ENCODE results near the gene TMEM87A.
"Not testable (repeated sequence)": the region's sequence is repeated elsewhere in the genome, so short reads cannot be mapped to it uniquely, and the experiment has no call there.

TMEM87A gene, protein sequence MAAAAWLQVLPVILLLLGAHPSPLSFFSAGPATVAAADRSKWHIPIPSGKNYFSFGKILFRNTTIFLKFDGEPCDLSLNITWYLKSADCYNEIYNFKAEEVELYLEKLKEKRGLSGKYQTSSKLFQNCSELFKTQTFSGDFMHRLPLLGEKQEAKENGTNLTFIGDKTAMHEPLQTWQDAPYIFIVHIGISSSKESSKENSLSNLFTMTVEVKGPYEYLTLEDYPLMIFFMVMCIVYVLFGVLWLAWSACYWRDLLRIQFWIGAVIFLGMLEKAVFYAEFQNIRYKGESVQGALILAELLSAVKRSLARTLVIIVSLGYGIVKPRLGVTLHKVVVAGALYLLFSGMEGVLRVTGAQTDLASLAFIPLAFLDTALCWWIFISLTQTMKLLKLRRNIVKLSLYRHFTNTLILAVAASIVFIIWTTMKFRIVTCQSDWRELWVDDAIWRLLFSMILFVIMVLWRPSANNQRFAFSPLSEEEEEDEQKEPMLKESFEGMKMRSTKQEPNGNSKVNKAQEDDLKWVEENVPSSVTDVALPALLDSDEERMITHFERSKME

DNA sequence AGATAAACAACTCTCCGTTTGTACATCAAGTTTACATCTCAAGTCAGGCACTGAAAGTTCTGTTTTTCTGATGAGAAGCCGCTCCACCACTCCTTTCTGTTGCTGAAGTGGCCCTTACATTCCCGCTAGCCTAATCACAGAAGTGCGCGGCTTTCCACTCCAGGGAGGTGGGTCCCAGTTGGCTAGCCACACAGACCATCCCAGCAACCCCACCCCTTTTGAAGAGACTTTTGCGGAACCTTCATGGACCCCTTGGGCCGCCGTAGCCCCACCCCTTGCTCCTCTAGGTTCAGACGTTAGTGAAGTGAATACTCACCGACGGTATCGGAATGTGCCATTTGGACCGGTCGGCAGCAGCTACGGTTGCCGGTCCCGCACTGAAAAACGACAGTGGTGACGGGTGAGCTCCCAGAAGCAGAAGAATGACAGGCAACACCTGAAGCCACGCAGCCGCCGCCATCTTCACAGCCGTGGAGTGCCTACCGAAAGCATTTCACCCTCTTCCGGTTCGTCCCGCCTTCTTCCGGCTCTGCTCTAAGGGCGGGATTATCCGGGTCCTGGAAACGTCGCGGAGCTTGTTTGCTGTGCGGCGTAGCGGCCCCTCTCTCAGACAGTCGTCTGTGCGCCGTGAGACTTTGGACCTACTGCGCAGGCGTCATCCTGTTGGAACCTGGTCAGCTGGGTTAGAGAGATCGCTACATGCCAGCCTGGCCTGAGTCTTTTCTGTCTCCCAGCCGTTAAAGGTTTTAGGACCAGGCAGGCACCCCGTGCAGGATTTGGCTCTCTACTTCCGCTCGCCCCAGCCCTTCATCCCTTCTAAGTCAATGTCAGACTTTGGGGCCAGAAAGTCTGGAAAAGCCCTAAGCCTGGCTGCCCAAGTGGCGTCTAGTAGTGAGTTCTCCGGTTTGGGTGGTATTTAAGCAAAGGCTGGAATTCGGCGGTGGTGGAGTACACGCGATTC is at the start of gene TMEM87A, which contains the start of gene GANC:
TMEM87A (minus strand) TSS at position 495 of the 961 bp plus-strand sequence; CDS start at position 460, 35 bp downstream.
GANC (plus strand) TSS at position 263 of the 961 bp plus-strand sequence. CDS start 1,281 bp downstream, outside the sequence.
- DNase-seq (ENCODE audit: low read depth in 1 of 2, low spot score in 1 of 2), result peak; percentile 93 to 94

DNA sequence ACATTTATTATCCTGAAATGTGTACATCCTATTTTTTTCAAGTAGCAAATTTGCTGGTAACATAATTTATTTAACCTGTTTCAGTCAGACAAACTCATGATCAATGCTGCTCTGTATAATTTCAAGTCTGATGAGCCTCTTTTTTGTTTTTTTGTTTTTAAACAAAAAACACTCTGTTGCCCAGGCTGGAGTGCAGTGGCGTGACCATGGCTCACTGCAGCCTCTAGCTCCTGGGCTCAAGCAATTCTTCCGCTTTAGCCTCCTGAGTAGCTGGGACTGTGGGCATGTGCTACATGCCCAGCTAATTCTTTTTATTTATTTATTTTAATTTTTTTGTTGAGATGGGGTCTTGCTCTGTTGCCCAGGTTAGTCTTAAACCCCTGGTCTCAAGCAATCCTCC is 46.0 kb upstream of the TMEM87A start:
- DNase-seq (ENCODE audit: low read depth in 1 of 2, low spot score in 1 of 2), result no peak

DNA sequence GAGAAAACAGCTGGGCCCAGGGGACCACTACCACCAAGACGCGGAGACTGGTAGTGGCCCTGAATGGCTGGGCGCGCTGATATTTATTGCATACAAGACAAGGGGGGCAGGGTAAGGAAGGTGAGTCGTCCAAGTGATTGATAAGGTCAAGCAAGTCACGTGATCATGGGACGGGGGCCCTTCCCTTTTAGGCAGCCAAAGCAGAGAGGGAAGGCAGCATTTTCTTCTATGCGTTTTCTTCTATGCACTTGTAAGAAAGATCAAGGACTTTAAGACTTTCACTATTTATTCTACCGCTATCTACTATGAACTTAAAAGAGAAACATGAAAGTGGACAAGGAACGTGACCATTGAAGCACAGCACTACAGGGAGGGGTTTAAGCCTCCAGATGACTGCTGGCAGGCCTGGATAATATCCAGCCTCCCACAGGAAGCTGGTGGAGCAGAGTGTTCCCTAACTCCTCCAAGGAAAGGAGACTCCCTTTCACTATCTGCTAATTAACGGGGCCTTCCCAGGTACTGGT is 43.1 kb upstream of the TMEM87A start:
- DNase-seq (ENCODE audit: low read depth in 1 of 2, low spot score in 1 of 2), result not testable (repeated sequence)

DNA sequence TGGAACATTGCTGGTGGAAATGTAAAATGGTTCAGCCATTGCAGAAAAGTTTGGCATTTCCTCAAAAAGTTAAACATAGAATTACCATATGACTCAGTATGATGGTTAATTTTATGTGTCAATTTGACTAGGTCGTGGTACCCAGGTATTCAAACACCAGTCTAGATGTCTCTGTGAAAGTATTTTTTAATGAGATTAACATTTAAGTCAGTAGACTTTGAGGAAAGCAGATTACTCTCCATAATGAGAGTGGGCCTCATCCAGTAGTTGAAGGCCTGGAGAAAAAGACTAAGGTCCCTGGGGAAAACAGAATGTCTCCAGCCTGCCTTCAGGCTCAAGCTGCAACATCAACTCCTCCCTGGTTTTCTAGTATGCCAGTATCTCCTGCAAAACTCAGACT is 42.3 kb upstream of the TMEM87A start:
- no peak for DNase-seq (ENCODE audit: low read depth in 1 of 2, low spot score in 1 of 2)

DNA sequence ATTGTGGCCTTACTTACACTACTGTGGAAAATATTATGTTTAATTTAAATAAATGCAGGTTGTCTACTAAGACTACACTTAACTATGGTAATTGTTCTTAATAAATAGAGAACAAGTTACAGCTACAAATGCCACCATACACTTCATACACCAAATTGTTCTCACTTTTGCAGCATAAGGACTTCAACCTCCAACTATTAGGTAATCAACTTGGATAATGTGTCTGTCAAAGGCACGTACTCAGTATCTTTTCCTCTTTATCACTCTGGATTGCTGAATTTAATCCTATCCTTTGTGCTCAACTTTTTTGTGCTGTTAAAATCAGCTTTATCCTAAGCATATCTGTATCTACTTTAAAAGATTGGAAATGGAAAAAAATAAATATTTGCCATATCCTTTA is 41.6 kb upstream of the TMEM87A start:
- DNase-seq (ENCODE audit: low read depth in 1 of 2, low spot score in 1 of 2), result no peak

DNA sequence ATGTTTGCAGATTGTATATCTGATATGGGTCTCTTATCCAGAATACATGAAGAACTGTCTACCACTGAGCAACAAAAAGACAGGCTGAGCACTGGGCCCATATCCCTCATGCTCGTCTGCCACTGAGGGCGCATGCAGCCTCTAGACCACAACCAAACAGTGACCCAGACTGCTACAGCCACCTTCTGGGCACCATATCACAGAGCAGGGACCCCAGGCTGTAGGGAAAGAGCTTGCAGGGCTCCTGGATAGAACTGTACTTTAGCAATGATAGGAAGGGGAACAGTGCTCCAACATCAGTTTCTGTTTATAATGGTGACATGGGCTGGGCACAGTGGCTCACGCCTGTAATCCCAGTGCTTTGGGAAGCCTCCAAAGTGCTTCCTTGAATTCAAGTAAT is 40.2 kb upstream of the TMEM87A start:
- DNase-seq (ENCODE audit: low read depth in 1 of 2, low spot score in 1 of 2), result no peak

DNA sequence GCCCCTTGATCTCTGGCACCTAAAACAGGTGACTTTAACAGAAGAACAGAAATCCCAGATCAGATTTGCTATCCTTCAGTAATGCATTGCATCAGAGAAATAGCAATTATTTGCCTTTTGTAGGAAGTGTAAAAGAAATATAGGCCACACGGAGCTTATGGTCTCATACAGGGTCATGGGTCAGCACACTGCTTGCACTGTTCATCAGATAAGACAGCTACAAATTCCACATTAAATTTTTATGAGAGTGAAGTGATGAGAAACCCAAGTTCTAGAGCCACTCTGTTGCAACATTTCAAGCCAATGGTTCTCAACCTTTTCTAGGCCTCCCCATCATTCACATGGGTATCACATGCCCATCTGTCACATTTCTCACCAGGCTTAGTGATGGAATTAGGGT is 33.4 kb upstream of the TMEM87A start:
- no peak for DNase-seq (ENCODE audit: low read depth in 1 of 2, low spot score in 1 of 2)

DNA sequence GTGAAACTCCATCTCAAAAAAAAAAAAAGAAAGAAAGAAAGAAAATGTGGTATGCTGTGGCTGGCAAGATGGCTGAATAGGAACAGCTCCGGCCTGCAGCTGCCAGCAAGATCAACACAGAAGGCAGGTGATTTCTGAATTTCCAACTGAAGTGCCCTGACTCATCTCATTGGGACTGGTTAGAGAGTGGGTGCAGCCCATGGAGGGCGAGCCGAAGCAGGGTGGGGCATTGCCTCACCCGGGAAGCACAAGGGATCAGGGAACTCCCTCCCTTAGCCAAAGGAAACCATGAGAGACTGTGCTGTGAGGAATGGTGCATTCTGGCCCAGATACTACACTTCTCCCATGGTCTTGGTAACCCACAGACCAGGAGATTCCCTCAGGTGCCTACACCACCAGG is 27.8 kb upstream of the TMEM87A start:
- DNase-seq (ENCODE audit: low read depth in 1 of 2, low spot score in 1 of 2), result not testable (repeated sequence)

DNA sequence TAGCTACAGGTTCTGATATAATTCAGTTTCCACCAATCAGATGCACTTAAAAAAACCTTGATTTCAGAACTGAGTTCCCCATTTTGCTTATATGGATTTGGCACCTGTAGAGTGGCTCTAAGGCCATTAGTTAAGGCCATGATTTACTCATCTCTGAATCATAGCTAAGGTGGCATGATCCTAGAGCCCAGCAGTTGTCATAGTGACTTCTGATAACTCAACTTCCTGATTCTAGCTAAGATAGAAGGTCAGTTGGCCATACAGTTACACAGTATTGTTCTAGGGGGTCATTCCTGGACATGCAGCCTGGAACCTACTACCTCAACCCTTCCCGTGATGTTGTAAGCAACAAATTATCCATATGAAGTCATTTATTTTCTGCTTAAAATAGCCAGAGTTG is 15.9 kb upstream of the TMEM87A start:
- no peak for DNase-seq (ENCODE audit: low read depth in 1 of 2, low spot score in 1 of 2)

DNA sequence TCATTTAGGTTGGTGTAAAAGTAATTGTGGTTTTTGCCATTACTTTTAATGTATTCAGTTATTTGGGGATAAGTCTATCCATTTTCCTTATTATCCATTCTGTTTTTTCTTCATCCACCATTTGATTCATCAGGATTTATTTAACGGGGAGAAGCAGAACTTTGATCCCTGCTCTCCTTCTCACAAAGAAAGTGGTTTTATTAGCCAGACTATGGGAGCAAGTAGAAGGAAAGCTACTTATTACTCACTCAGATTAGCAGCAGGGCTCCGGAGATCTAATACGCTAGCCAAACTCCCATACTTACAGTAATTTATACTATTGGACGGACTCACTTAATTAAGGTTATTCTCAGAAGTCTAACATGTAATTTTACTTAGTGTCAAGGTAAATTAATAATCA is 14.7 kb upstream of the TMEM87A start:
- DNase-seq (ENCODE audit: low read depth in 1 of 2, low spot score in 1 of 2), result no peak

DNA sequence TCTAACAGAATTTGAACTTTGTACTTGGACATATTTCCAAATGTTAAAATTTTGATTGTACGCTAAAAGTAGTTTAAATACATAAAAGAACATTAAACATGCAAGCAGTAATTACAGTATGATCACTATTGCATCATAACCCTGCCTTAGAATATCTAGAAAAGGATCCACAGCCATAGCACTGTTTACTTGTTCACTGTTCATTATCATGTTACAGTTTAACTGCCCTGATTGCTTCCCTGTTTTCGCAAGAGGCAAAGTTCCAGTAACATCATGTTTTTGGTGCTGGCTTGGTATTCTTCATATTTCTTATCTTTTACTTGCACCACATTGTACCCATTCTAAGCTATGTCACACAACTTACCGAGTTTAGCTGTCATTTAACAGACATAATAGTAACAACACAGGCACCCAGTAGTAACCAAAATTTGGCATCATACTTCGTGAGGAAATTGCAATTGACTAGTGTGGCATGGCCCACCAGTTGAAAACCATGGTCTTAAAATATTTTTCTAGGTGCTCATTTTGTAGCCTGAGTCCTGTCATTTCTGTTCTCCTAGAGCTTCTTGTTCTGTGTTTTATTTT is 13.3 kb upstream of the TMEM87A start:
- no peak for DNase-seq (ENCODE audit: low read depth in 1 of 2, low spot score in 1 of 2)

DNA sequence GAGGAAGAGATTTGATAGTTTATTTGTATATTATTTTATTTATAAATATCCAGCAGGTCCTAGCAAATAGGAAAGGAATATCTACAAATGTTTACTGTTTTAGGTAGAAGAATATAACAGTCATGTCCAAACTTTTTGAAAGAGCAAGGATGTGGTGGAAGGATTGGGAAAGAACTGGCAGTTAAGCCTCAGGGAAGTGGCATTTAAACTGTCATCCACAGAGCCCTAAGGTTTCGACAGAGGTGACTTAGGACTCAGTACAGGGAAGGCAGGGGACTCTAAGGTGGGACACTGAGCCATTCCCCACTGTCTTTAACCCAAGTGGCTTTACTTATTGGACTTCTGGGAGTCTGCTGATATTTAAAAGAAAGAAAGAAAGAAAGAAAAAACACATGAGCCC is 11.8 kb upstream of the TMEM87A start:
- no peak for DNase-seq (ENCODE audit: low read depth in 1 of 2, low spot score in 1 of 2)

DNA sequence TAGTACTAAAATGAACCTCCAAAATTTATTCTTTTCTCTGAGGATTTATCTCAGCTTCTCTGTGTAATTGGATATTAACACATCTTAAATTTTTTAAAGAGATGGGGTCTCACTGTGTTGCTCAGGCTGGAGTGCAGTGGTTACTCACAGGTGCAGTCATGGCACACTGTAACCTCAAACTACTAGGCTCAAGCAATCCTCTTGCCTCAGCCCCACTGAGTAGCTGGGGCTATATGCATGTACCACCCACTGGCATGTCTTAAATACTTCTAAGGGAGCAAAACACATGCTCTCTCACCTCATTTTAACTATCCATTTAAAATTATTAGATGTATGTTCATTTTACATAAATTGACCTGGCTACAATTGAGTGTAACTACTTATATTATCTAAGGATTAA is 11.3 kb upstream of the TMEM87A start:
- no peak for DNase-seq (ENCODE audit: low read depth in 1 of 2, low spot score in 1 of 2)

DNA sequence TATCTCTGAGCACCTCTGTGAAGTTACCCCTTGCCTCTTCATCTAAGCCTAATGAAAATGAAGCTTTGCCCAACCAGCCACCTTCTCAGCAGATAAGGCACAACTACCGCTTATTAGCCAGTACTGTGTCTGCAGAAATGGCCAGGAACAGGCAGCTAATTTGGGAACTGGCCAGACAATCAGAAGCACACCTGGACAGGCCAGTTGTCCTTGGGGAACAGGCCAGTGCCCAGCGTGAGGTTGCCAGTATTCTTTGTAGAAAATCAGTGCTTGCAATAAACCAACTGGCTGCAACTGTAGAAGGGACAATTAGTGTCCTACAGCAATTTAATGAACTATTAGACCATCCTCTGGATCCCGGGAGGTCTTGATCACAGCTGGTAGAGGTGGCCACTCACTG is 10.4 kb upstream of the TMEM87A start:
- no peak for DNase-seq (ENCODE audit: low read depth in 1 of 2, low spot score in 1 of 2)

DNA sequence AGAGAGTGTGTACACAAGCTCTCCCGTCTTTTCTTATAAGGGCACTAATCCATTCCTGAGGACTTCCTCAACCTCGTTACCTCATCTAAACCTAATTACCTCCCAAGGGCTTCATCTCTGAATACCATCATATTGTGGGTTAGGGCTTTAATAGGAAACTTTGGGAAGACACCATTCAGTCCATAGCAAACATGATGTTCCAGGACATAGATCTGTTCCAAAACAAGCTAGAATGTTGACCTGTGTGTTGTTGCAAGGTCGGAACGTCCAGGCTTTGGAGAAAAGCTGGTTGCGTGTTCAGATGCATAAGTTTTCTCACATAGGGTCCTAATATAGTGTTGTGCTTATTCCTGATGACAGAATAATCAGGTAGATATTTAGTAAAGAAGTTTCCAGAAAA is 9.7 kb upstream of the TMEM87A start:
- no peak for DNase-seq (ENCODE audit: low read depth in 1 of 2, low spot score in 1 of 2)

DNA sequence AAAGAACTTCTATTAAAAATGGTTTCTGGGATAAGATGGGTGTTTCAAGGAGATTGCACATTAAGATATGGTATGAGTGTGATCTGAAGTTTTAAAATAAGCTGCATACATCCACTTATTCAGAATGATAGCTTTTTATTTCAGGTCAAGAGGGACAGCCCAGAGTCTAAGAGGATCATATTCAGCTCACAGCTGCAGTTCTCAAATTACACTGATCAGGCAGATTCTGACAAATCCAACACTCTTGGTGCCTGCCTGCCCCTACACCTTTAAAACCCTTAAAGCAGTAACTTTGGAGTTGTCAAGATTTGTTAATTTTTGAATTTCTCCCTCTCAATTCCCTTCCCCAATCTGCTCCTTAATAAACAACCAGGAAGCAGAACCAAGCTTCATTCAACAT is 9.1 kb upstream of the TMEM87A start:
- no peak for DNase-seq (ENCODE audit: low read depth in 1 of 2, low spot score in 1 of 2)

DNA sequence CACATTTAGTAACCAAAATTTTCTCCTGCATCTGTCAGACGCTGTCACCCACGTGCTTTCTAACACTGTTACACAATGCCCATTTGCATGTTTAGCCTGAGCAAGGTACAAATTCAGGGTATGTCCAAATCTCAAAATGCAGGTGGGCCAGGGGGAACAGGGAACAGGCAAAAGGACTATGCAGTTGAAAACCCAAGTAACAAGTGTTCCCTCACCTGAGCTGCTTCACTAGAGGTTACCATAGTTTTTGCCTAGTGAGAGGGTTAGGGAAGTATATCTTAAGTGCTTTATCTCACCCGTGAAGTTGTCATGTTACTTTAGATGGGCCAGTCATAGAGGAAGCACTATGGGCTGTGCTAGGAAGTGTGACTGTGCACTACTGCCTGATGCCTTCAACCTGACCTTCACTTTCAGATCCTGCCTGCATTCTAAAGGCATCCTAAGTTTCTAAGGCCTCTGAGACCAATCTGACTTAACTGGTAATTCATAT is 6.0 kb upstream of the TMEM87A start:
- no peak for DNase-seq (ENCODE audit: low read depth in 1 of 2, low spot score in 1 of 2)

DNA sequence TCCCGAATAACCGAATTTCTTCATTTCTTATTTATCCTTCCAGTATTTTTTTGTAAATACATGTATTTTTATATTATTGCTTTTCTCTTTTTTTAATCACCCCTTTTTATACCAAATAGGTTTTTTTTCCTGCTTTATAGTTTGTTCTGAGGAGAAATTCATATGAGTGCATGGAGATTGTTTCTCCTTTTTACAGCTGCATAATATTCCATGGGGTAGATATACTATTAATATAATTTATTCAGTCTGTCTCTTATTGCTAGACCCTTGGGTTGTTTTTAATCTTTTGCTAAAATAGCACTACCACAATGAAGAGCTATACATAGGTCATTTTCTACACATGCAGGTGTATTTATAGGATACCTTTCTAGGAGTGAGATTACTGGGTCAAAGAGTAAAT is 3.5 kb upstream of the TMEM87A start:
- no peak for DNase-seq (ENCODE audit: low read depth in 1 of 2, low spot score in 1 of 2)

DNA sequence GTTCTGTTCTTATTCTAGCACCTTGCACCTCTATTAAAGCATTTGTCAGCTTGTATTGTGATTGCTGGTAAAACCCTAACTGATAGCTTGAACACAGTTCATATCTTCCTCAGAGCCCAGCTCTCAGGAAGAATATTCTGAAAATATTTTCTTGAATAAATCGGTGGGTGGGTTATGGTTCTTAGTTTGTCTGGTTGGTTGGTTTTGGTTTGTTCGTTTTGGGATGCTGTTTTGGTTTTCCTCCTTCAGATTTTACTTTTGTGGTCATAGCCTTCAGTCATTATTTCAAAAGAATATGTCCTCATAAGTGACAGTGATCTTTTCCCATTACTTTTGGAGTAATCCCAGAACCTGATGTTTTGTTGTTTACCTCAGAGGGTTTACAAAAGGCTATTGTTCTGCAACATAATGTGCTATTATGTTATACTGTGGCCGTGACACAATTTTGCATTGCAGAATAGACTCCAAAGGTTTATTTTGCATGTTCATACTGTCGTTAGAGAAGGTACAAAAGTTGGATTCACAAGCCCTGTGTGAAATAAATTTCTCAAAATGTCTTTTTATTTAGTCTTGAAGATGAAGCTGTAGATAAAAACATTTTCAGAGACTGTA is 2.7 kb upstream of the TMEM87A start:
- no peak for DNase-seq (ENCODE audit: low read depth in 1 of 2, low spot score in 1 of 2)

DNA sequence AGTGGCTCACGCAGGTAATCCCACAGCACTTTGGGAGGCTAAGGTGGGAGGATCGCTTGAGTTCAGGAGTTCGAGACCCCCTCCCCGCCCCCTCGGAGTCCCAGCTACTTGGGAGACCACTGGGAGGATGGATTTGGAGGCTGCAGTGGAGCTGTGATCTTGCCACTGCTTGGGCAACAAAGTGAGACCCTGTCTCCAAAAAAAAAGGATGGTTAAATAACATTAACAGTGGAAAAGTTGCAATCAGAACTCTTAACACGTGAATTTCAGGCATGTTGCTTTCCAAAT is 1.4 kb upstream of the TMEM87A start:
- no peak for DNase-seq (ENCODE audit: low read depth in 1 of 2, low spot score in 1 of 2)

All from activated T-helper 1 cell treated with anti-CD3 and anti-CD28 coated beads, Interleukin-2, amount 50 U/mL, for 16 hours (primary cell).